A673 (cell line): ENCODE measurements around the gene MCAM.

ENCODE experiments used
- EZH2 ChIP-seq: fragments of 200-600 bp; sonication (generic); IDR thresholded peaks from 2 replicates; pipeline ENCODE4 v1.6.1; 2017; ENCODE audit warnings: borderline replicate concordance, low read depth, mild to moderate bottlenecking, mixed read lengths, antibody characterized with exemption, low read length; ENCODE audit not compliant: poor library complexity, severe bottlenecking
- TF ChIP-seq, protein P1 (sequence below): fragments of 300-800, 200-600 bp; sonication (generic); conservative IDR thresholded peaks from 2 replicates; pipeline ENCODE4 v1.5.1; 2017; ENCODE audit warnings: low read depth, mild to moderate bottlenecking, antibody characterized with exemption, low read length, moderate library complexity, mixed read lengths

- TF ChIP-seq, protein P1, sequence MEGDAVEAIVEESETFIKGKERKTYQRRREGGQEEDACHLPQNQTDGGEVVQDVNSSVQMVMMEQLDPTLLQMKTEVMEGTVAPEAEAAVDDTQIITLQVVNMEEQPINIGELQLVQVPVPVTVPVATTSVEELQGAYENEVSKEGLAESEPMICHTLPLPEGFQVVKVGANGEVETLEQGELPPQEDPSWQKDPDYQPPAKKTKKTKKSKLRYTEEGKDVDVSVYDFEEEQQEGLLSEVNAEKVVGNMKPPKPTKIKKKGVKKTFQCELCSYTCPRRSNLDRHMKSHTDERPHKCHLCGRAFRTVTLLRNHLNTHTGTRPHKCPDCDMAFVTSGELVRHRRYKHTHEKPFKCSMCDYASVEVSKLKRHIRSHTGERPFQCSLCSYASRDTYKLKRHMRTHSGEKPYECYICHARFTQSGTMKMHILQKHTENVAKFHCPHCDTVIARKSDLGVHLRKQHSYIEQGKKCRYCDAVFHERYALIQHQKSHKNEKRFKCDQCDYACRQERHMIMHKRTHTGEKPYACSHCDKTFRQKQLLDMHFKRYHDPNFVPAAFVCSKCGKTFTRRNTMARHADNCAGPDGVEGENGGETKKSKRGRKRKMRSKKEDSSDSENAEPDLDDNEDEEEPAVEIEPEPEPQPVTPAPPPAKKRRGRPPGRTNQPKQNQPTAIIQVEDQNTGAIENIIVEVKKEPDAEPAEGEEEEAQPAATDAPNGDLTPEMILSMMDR = no peak
- no peak for TF ChIP-seq EZH2
These were observed 50.2 kb downstream of the MCAM start for GRCh38 chr11:119266517-119267255.
